GM23338 (cell line): ENCODE data around the gene CD5L.

ENCODE experiments used
- CREB1 ChIP-seq: fragments of 250-450 bp; sonication (Bioruptor Pico); IDR thresholded peaks from 2 replicates; pipeline ENCODE4 v1.5.0; 2020; ENCODE audit warnings: low read depth, mild to moderate bottlenecking, moderate library complexity
- EZH2 ChIP-seq: fragments of 200-600 bp; sonication (generic); IDR thresholded peaks from one replicate; pipeline ENCODE4 v1.8.0; 2017; ENCODE audit warnings: antibody characterized with exemption, mild to moderate bottlenecking, low read depth; ENCODE audit not compliant: unreplicated experiment
- EZH2phosphoT487 ChIP-seq: fragments of 200-600 bp; sonication (generic); IDR thresholded peaks from one replicate; pipeline ENCODE4 v1.8.1; 2018; ENCODE audit warnings: antibody characterized with exemption; ENCODE audit not compliant: unreplicated experiment
- JUNB ChIP-seq: IDR thresholded peaks from one replicate; pipeline ENCODE4 v1.6.1; 2016; ENCODE audit warnings: antibody characterized with exemption; ENCODE audit not compliant: unreplicated experiment
- POLR2AphosphoS5 ChIP-seq: IDR thresholded peaks from 2 replicates; pipeline ENCODE4 v1.6.1; 2016; ENCODE audit warnings: antibody characterized with exemption, low read depth
- TF ChIP-seq, protein P1 (sequence below), 2 experiments: fragments of 200-600 bp in 1 of 2; sonication (generic) in 1 of 2; conservative IDR thresholded peaks; 2 replicates each; pipeline versions ENCODE4 v1.5.1 to v1.6.1; 2016 to 2017; ENCODE audit warnings: antibody characterized with exemption in 2 of 2, low read depth in 2 of 2, mild to moderate bottlenecking in 2 of 2, moderate library complexity in 1 of 2
- TF ChIP-seq, protein P2 (sequence below): IDR thresholded peaks from one replicate; pipeline ENCODE4 v1.6.1; 2018; ENCODE audit warnings: antibody characterized with exemption; ENCODE audit not compliant: unreplicated experiment
- TF ChIP-seq, protein P3 (sequence below): fragments of 250-450 bp; sonication (Bioruptor Pico); IDR thresholded peaks from 2 replicates; pipeline ENCODE4 v1.5.0; 2020; ENCODE audit warnings: mild to moderate bottlenecking, moderate library complexity

DNA sequence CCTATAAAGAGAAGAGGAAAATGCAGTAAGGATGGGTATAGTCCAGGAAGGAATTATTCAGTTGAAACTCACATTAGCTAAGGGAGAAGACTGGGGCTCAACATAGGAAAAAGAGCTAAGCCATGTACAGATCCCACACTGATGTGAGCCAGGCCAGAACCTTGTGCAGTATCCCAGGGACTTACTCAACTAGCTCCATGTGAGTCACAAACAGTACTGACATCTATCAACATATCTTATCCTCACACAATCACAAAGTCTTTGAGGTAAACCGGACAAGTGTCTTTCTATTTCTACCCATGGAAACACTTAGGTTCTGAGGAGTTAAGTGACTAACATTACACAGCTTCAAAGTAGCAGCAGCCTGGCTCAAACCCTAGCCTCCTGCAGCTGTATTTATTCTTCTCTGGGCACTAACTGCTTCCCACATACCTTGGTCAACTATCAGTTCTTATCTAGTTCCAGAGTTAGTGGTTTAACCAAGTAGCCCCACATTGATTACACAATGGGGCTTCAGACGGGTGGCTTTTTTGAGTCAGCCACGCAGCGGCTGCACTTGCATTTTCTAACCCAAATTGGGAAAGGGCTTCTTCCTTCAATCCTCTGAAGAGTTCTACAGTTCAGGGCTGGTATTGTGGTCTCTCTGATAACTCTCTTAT lies 9.5 kb downstream of the CD5L start:
- TF ChIP-seq, protein P1, sequence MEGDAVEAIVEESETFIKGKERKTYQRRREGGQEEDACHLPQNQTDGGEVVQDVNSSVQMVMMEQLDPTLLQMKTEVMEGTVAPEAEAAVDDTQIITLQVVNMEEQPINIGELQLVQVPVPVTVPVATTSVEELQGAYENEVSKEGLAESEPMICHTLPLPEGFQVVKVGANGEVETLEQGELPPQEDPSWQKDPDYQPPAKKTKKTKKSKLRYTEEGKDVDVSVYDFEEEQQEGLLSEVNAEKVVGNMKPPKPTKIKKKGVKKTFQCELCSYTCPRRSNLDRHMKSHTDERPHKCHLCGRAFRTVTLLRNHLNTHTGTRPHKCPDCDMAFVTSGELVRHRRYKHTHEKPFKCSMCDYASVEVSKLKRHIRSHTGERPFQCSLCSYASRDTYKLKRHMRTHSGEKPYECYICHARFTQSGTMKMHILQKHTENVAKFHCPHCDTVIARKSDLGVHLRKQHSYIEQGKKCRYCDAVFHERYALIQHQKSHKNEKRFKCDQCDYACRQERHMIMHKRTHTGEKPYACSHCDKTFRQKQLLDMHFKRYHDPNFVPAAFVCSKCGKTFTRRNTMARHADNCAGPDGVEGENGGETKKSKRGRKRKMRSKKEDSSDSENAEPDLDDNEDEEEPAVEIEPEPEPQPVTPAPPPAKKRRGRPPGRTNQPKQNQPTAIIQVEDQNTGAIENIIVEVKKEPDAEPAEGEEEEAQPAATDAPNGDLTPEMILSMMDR (conservative IDR thresholded peaks at IDR 0.05; ENCODE audit: low read depth in 2 of 2) = no peak
- no peak for TF ChIP-seq POLR2AphosphoS5
- TF ChIP-seq EZH2phosphoT487 = no peak
- TF ChIP-seq CREB1 (CRISPR knock-in tag) = no peak
- TF ChIP-seq EZH2 = no peak
- TF ChIP-seq, protein P2, sequence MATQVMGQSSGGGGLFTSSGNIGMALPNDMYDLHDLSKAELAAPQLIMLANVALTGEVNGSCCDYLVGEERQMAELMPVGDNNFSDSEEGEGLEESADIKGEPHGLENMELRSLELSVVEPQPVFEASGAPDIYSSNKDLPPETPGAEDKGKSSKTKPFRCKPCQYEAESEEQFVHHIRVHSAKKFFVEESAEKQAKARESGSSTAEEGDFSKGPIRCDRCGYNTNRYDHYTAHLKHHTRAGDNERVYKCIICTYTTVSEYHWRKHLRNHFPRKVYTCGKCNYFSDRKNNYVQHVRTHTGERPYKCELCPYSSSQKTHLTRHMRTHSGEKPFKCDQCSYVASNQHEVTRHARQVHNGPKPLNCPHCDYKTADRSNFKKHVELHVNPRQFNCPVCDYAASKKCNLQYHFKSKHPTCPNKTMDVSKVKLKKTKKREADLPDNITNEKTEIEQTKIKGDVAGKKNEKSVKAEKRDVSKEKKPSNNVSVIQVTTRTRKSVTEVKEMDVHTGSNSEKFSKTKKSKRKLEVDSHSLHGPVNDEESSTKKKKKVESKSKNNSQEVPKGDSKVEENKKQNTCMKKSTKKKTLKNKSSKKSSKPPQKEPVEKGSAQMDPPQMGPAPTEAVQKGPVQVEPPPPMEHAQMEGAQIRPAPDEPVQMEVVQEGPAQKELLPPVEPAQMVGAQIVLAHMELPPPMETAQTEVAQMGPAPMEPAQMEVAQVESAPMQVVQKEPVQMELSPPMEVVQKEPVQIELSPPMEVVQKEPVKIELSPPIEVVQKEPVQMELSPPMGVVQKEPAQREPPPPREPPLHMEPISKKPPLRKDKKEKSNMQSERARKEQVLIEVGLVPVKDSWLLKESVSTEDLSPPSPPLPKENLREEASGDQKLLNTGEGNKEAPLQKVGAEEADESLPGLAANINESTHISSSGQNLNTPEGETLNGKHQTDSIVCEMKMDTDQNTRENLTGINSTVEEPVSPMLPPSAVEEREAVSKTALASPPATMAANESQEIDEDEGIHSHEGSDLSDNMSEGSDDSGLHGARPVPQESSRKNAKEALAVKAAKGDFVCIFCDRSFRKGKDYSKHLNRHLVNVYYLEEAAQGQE = no peak
- TF ChIP-seq, protein P3, sequence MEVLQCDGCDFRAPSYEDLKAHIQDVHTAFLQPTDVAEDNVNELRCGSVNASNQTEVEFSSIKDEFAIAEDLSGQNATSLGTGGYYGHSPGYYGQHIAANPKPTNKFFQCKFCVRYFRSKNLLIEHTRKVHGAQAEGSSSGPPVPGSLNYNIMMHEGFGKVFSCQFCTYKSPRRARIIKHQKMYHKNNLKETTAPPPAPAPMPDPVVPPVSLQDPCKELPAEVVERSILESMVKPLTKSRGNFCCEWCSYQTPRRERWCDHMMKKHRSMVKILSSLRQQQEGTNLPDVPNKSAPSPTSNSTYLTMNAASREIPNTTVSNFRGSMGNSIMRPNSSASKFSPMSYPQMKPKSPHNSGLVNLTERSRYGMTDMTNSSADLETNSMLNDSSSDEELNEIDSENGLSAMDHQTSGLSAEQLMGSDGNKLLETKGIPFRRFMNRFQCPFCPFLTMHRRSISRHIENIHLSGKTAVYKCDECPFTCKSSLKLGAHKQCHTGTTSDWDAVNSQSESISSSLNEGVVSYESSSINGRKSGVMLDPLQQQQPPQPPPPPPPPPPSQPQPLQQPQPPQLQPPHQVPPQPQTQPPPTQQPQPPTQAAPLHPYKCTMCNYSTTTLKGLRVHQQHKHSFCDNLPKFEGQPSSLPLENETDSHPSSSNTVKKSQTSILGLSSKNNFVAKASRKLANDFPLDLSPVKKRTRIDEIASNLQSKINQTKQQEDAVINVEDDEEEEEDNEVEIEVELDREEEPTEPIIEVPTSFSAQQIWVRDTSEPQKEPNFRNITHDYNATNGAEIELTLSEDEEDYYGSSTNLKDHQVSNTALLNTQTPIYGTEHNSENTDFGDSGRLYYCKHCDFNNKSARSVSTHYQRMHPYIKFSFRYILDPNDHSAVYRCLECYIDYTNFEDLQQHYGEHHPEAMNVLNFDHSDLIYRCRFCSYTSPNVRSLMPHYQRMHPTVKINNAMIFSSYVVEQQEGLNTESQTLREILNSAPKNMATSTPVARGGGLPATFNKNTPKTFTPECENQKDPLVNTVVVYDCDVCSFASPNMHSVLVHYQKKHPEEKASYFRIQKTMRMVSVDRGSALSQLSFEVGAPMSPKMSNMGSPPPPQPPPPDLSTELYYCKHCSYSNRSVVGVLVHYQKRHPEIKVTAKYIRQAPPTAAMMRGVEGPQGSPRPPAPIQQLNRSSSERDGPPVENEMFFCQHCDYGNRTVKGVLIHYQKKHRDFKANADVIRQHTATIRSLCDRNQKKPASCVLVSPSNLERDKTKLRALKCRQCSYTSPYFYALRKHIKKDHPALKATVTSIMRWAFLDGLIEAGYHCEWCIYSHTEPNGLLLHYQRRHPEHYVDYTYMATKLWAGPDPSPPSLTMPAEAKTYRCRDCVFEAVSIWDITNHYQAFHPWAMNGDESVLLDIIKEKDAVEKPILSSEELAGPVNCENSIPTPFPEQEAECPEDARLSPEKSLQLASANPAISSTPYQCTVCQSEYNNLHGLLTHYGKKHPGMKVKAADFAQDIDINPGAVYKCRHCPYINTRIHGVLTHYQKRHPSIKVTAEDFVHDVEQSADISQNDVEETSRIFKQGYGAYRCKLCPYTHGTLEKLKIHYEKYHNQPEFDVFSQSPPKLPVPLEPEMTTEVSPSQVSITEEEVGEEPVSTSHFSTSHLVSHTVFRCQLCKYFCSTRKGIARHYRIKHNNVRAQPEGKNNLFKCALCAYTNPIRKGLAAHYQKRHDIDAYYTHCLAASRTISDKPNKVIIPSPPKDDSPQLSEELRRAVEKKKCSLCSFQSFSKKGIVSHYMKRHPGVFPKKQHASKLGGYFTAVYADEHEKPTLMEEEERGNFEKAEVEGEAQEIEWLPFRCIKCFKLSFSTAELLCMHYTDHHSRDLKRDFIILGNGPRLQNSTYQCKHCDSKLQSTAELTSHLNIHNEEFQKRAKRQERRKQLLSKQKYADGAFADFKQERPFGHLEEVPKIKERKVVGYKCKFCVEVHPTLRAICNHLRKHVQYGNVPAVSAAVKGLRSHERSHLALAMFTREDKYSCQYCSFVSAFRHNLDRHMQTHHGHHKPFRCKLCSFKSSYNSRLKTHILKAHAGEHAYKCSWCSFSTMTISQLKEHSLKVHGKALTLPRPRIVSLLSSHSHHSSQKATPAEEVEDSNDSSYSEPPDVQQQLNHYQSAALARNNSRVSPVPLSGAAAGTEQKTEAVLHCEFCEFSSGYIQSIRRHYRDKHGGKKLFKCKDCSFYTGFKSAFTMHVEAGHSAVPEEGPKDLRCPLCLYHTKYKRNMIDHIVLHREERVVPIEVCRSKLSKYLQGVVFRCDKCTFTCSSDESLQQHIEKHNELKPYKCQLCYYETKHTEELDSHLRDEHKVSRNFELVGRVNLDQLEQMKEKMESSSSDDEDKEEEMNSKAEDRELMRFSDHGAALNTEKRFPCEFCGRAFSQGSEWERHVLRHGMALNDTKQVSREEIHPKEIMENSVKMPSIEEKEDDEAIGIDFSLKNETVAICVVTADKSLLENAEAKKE (CRISPR knock-in tag) = no peak
- no peak for TF ChIP-seq JUNB
